CD8-positive, alpha-beta memory T cell (primary cell): ENCODE data around the gene VTI1A. TPM values are rescaled to one million over a fixed set of nuclear protein-coding genes. Genes with fewer than 3 reads are reported as not detected.
"Not testable (repeated sequence)": the region's sequence is repeated elsewhere in the genome, so short reads cannot be mapped to it uniquely, and the experiment has no call there.

Source experiments
- CTCF ChIA-PET: fragments of 350-600 bp; sonication (Branson Sonifier 250); formaldehyde crosslinking; loops from one replicate; lab custom pipeline; 2021; ENCODE audit warnings: antibody characterized with exemption; lab: Charles Lee
- POLR2A ChIA-PET: fragments of 350-600 bp; sonication (Branson Sonifier 250); formaldehyde crosslinking; loops from one replicate; lab custom pipeline; 2021; ENCODE audit warnings: antibody characterized with exemption; lab: Charles Lee
- DNase-seq, 5 donors: peaks; one replicate each; pipeline versions ENCODE4 v3.0.0 to v3.0.0-alpha.2; 2020 to 2022; ENCODE audit warnings: mixed read lengths in 1 of 5
- H3K27ac ChIP-seq: one replicate; pipeline ENCODE4 v1.7.0; 2013; ENCODE audit warnings: low read depth, mild to moderate bottlenecking, low read length, moderate library complexity
- H3K27me3 ChIP-seq: 2 replicates; pipeline ENCODE4 v1.7.0; 2013; ENCODE audit warnings: low read length, mild to moderate bottlenecking; ENCODE audit not compliant: insufficient read depth, poor library complexity, severe bottlenecking
- H3K36me3 ChIP-seq: 2 replicates; pipeline ENCODE4 v1.7.0; 2013; ENCODE audit warnings: mild to moderate bottlenecking, low read length, moderate library complexity; ENCODE audit not compliant: insufficient read depth
- H3K4me1 ChIP-seq: 2 replicates; pipeline ENCODE4 v1.7.0; 2013; ENCODE audit warnings: mild to moderate bottlenecking, low read length, moderate library complexity; ENCODE audit not compliant: insufficient read depth
- H3K4me3 ChIP-seq: 2 replicates; pipeline ENCODE4 v1.7.0; 2013; ENCODE audit warnings: mild to moderate bottlenecking, low read length
- H3K9me3 ChIP-seq: 2 replicates; pipeline ENCODE4 v1.7.0; 2013; ENCODE audit warnings: mild to moderate bottlenecking, low read length
- H3K27ac Mint-ChIP-seq, 8 donors: one replicate each; pipeline ENCODE4 v1.8.0; 2020 to 2021; ENCODE audit warnings: mixed read lengths in 8 of 8, mild to moderate bottlenecking in 6 of 8, inconsistent platforms in 3 of 8, moderate library complexity in 3 of 8
- H3K27me3 Mint-ChIP-seq, 2 donors: one replicate each; pipeline ENCODE4 v1.8.0; 2020 to 2021; ENCODE audit warnings: mixed read lengths in 2 of 2, mild to moderate bottlenecking in 1 of 2, moderate library complexity in 1 of 2
- H3K36me3 Mint-ChIP-seq, 3 donors: one replicate each; pipeline ENCODE4 v1.8.0; 2020 to 2021; ENCODE audit warnings: mixed read lengths in 3 of 3, inconsistent platforms in 1 of 3, mild to moderate bottlenecking in 1 of 3
- H3K4me1 Mint-ChIP-seq, 3 donors: one replicate each; pipeline ENCODE4 v1.8.0; 2020 to 2021; ENCODE audit warnings: mixed read lengths in 3 of 3, inconsistent platforms in 1 of 3, mild to moderate bottlenecking in 1 of 3
- H3K4me3 Mint-ChIP-seq, 7 donors: one replicate each; pipeline ENCODE4 v1.8.0; 2020 to 2021; ENCODE audit warnings: mixed read lengths in 7 of 7, mild to moderate bottlenecking in 6 of 7, moderate library complexity in 4 of 7, inconsistent platforms in 2 of 7
- H3K9me3 Mint-ChIP-seq, 5 donors: one replicate each; pipeline ENCODE4 v1.8.0; 2020 to 2022; ENCODE audit warnings: mixed read lengths in 5 of 5, mild to moderate bottlenecking in 3 of 5, moderate library complexity in 2 of 5, inconsistent platforms in 1 of 5
- polyA plus RNA-seq: library from polyadenylated mRNA; unstranded; fragments of 300-500 nt; fragmentation: Illumina TruSeq; gene quantifications from one replicate; pipeline ENCODE4 v1.2.3, GENCODE V29; 2021
- total RNA-seq, 2 experiments: library from RNA; stranded (reverse); gene quantifications; one replicate each; pipeline ENCODE4 v1.2.3, GENCODE V29; 2021

The VTI1A gene
- total and polyA plus RNA-seq, 3 experiments from 2014 or later = 28.1 to 40.1 (median 38.2) TPM

GRCh38 chr10:112851588-112852211, 404.7 kb downstream of the VTI1A start:
- Histone ChIP-seq H3K4me1 (no peaks in the 10 kb centered on the region), H3K27ac (no peak overlapping the region), H3K27me3 (no peaks in the 10 kb centered on the region), H3K36me3 (no peaks in the 10 kb centered on the region), H3K9me3 (no peaks in the 10 kb centered on the region), H3K4me3 (no peak overlapping the region)
- Mint-ChIP-seq H3K9me3 (peaks cover 9 to 13% (median 11%) of the 10 kb centered on the region in 5 donors), H3K36me3 (peaks cover 3 to 13% (median 7%) of the 10 kb centered on the region in 3 donors), H3K27ac (no peak overlapping the region), H3K4me1 (no peaks in the 10 kb centered on the region), H3K27me3 (peaks cover 0 to 4% of the 10 kb centered on the region in 2 donors), H3K4me3 (no peak overlapping the region)
- DNase-seq = no peak
- CTCF ChIA-PET = no interaction called here
- POLR2A ChIA-PET = no interaction called here

GRCh38 chr10:112852306-112852705, 405.3 kb downstream of the VTI1A start:
- Mint-ChIP-seq H3K4me3 (no peak overlapping the region), H3K4me1 (no peaks in the 10 kb centered on the region), H3K9me3 (peaks cover 6 to 9% (median 7%) of the 10 kb centered on the region in 5 donors), H3K27me3 (peaks cover 0 to 1% of the 10 kb centered on the region in 2 donors), H3K27ac (no peak overlapping the region), H3K36me3 (peaks cover under 1 to 10% (median 5%) of the 10 kb centered on the region in 3 donors)
- no peaks in the 10 kb centered on the region for H3K27me3 ChIP-seq
- ChIA-PET POLR2A (no interaction called here), CTCF (no interaction called here)
- H3K4me3 ChIP-seq = no peak overlapping the region
- no peak overlapping the region for H3K27ac ChIP-seq
- DNase-seq = no peak
- H3K4me1 ChIP-seq = no peaks in the 10 kb centered on the region
- no peaks in the 10 kb centered on the region for H3K36me3 ChIP-seq
- H3K9me3 ChIP-seq = no peaks in the 10 kb centered on the region

- Histone ChIP-seq H3K9me3 (no peaks in the 10 kb centered on the region), H3K4me1 (no peaks in the 10 kb centered on the region), H3K27ac (no peak overlapping the region), H3K27me3 (no peaks in the 10 kb centered on the region), H3K4me3 (no peak overlapping the region), H3K36me3 (no peaks in the 10 kb centered on the region)
- Mint-ChIP-seq H3K4me3 (no peak overlapping the region), H3K4me1 (no peaks in the 10 kb centered on the region), H3K27ac (no peak overlapping the region), H3K36me3 (peaks cover 0 to 4% (median 0%) of the 10 kb centered on the region in 3 donors), H3K9me3 (peaks cover 0 to 4% (median 0%) of the 10 kb centered on the region in 5 donors), H3K27me3 (peaks cover 0 to 1% of the 10 kb centered on the region in 2 donors)
- ChIA-PET POLR2A (no interaction called here), CTCF (no interaction called here)
- DNase-seq = no peak
Measured at GRCh38 chr10:112855134-112855533, 408.1 kb downstream of the VTI1A start.

- Histone ChIP-seq H3K9me3 (no peaks in the 10 kb centered on the region), H3K27ac (no peak overlapping the region), H3K36me3 (no peaks in the 10 kb centered on the region), H3K4me3 (no peak overlapping the region), H3K27me3 (no peaks in the 10 kb centered on the region), H3K4me1 (no peaks in the 10 kb centered on the region)
- CTCF ChIA-PET = no interaction called here
- Mint-ChIP-seq H3K27me3 (peaks cover 0 to 1% of the 10 kb centered on the region in 2 donors), H3K4me1 (no peaks in the 10 kb centered on the region), H3K4me3 (no peak overlapping the region), H3K36me3 (peaks cover 0 to 4% (median 3%) of the 10 kb centered on the region in 3 donors), H3K9me3 (peaks cover 0 to 4% (median 0%) of the 10 kb centered on the region in 5 donors), H3K27ac (no peak overlapping the region)
- no peak for DNase-seq
- POLR2A ChIA-PET = no interaction called here
Measured at GRCh38 chr10:112857493-112857892, 410.5 kb downstream of the VTI1A start.

- no peaks in the 10 kb centered on the region for H3K4me1 Mint-ChIP-seq
- no peak overlapping the region for H3K4me3 ChIP-seq
Measured at GRCh38 chr10:112858986-112859651, 412.1 kb downstream of the VTI1A start.

GRCh38 chr10:112859793-112860192, 412.8 kb downstream of the VTI1A start:
- Histone ChIP-seq H3K36me3 (no peaks in the 10 kb centered on the region), H3K4me1 (no peaks in the 10 kb centered on the region), H3K4me3 (no peak overlapping the region), H3K27ac (no peak overlapping the region), H3K9me3 (no peaks in the 10 kb centered on the region), H3K27me3 (no peaks in the 10 kb centered on the region)
- peaks cover 0 to 3% of the 10 kb centered on the region in 2 donors for H3K27me3 Mint-ChIP-seq
- no peaks in the 10 kb centered on the region for H3K4me1 Mint-ChIP-seq
- no peak overlapping the region for H3K4me3 Mint-ChIP-seq
- POLR2A ChIA-PET = no interaction called here
- peaks cover 0 to 4% (median 3%) of the 10 kb centered on the region in 3 donors for H3K36me3 Mint-ChIP-seq
- peaks cover 0 to 14% (median 8%) of the 10 kb centered on the region in 5 donors for H3K9me3 Mint-ChIP-seq
- no peak for DNase-seq
- H3K27ac Mint-ChIP-seq = no peak overlapping the region
- CTCF ChIA-PET = no interaction called here

More at GRCh38 chr10:112858986-112859651, 412.1 kb downstream of the VTI1A start:
- Mint-ChIP-seq H3K4me3 (no peak overlapping the region), H3K27me3 (peaks cover 0 to 2% of the 10 kb centered on the region in 2 donors), H3K27ac (no peak overlapping the region), H3K9me3 (peaks cover 0 to 10% (median 6%) of the 10 kb centered on the region in 5 donors), H3K36me3 (peaks cover 0 to 4% (median 3%) of the 10 kb centered on the region in 3 donors)
- ChIA-PET POLR2A (no interaction called here), CTCF (no interaction called here)
- Histone ChIP-seq H3K27ac (no peak overlapping the region), H3K4me1 (no peaks in the 10 kb centered on the region), H3K9me3 (no peaks in the 10 kb centered on the region), H3K27me3 (no peaks in the 10 kb centered on the region), H3K36me3 (no peaks in the 10 kb centered on the region)
- no peak for DNase-seq

- H3K36me3 ChIP-seq, H3K4me1 ChIP-seq, H3K4me3 ChIP-seq, H3K4me3 Mint-ChIP-seq, H3K27ac ChIP-seq, H3K27me3 Mint-ChIP-seq, H3K27me3 ChIP-seq, POLR2A ChIA-PET, H3K4me1 Mint-ChIP-seq, DNase-seq, H3K9me3 ChIP-seq, H3K36me3 Mint-ChIP-seq, CTCF ChIA-PET, H3K27ac Mint-ChIP-seq: not testable (repeated sequence)
- H3K9me3 Mint-ChIP-seq = peaks cover 0 to 14% (median 11%) of the 10 kb centered on the region in 5 donors
Measured at GRCh38 chr10:112863461-112863860, 416.4 kb downstream of the VTI1A start.
